K562 (cell line): ENCODE results near the gene RLN1. TPM values are rescaled to one million over a fixed set of nuclear protein-coding genes. Genes with fewer than 3 reads are reported as not detected.

Experiments used
- ATAC-seq: fragments of 200-7000 bp; cut with Tn5 transposase; 3 replicates; pipeline ENCODE4 v1.9.1; 2020; ENCODE audit warnings: moderate library complexity
- BruUV-seq: library from RNA; stranded (reverse); fragments of 400-500 nt; replicated peaks from 2 replicates; lab custom pipeline; 2021; lab: Mats Ljungman, UMichigan
- CTCF ChIA-PET: fragments of 300-600 bp; formaldehyde crosslinking; extraction: SDS; loops from one replicate; lab custom pipeline; 2021; ENCODE audit warnings: low intra/inter-chr PET ratio; lab: Yijun Ruan, JAX
- POLR2A ChIA-PET: fragments of 300-600, 350-650 bp; sonication (Branson Sonifier 250); formaldehyde crosslinking; extraction: SDS; loops from one replicate; lab custom pipeline; 2021; ENCODE audit warnings: antibody characterized with exemption, inconsistent platforms; lab: Yijun Ruan, JAX
- DNase-seq, 4 experiments: peaks; one replicate each; pipeline versions ENCODE4 v3.0.0 to v3.0.0-alpha.2; 2011 to 2018; ENCODE audit warnings: low spot score in 3 of 4, mixed read lengths in 3 of 4; ENCODE audit errors: extremely low read depth in 1 of 4
- FAIRE-seq: peaks from 2 replicates; lab custom pipeline; 2011; peaks lifted over from hg19 to GRCh38; lab: Jason Lieb, UNC
- H2AFZ ChIP-seq: 2 replicates; pipeline ENCODE4 v1.6.0; 2011; ENCODE audit warnings: low read depth, low read length, control low read depth, inconsistent platforms
- H3K27ac ChIP-seq: fragments of 200-600 bp; 3 replicates; pipeline ENCODE4 v1.8.0; 2011; ENCODE audit warnings: low read depth, mild to moderate bottlenecking, control low read depth, inconsistent platforms, low read length, moderate library complexity, mixed read lengths; ENCODE audit errors: extremely low read depth
- H3K27me3 ChIP-seq, 2 experiments: fragments of 300-600 bp in 1 of 2; 2 replicates in 1 of 2; 3 replicates in 1 of 2; pipeline versions ENCODE4 v1.6.0 to v1.8.0; 2011; ENCODE audit warnings: inconsistent platforms in 2 of 2, low read length in 2 of 2, mild to moderate bottlenecking in 1 of 2, mixed read lengths in 1 of 2, moderate library complexity in 1 of 2; ENCODE audit not compliant: control insufficient read depth in 2 of 2, insufficient read depth in 2 of 2
- H3K36me3 ChIP-seq: fragments of 300-600 bp; 3 replicates; pipeline ENCODE4 v1.8.0; 2011; ENCODE audit warnings: mild to moderate bottlenecking, low read length, inconsistent platforms; ENCODE audit not compliant: control insufficient read depth, insufficient read depth
- H3K4me1 ChIP-seq, 2 experiments: fragments of 200-600 bp in 1 of 2; replicated peaks in 1 of 2; 2 replicates in 1 of 2; 3 replicates in 1 of 2; pipeline versions ENCODE4 v1.5.1 to v1.8.0; 2011; ENCODE audit warnings: inconsistent platforms in 2 of 2, low read length in 2 of 2, mild to moderate bottlenecking in 1 of 2, mixed read lengths in 1 of 2, moderate library complexity in 1 of 2; ENCODE audit not compliant: control insufficient read depth in 2 of 2, insufficient read depth in 2 of 2
- H3K4me2 ChIP-seq: 2 replicates; pipeline ENCODE4 v1.6.1; 2011; ENCODE audit warnings: low read length, control low read depth, inconsistent platforms, mixed read lengths; ENCODE audit not compliant: insufficient read depth
- H3K4me3 ChIP-seq: fragments of 200-600 bp; sonication (generic), shearing (Covaris generic); 2 replicates; pipeline ENCODE4 v1.5.1; 2016; ENCODE audit warnings: control low read depth, inconsistent platforms
- H3K79me2 ChIP-seq: fragments of 200-600 bp; 3 replicates; pipeline ENCODE4 v1.8.0; 2011; ENCODE audit warnings: low read length, inconsistent platforms; ENCODE audit not compliant: control insufficient read depth, insufficient read depth
- H3K9ac ChIP-seq, 2 experiments: 2 replicates each; pipeline versions ENCODE4 v1.6.0 to v1.6.1; 2011; ENCODE audit warnings: low read depth in 2 of 2, low read length in 2 of 2, control low read depth in 1 of 2, inconsistent platforms in 1 of 2, mild to moderate bottlenecking in 1 of 2, mixed read lengths in 1 of 2; ENCODE audit not compliant: insufficient read depth in 1 of 2
- H3K9me1 ChIP-seq: one replicate; pipeline ENCODE4 v1.6.0; 2011; ENCODE audit warnings: inconsistent platforms, mild to moderate bottlenecking, low read length, moderate library complexity; ENCODE audit not compliant: control insufficient read depth, insufficient read depth
- H3K9me3 ChIP-seq: replicated peaks from 2 replicates; pipeline ENCODE4 v1.5.1; 2011; ENCODE audit warnings: low read depth, low read length, inconsistent platforms; ENCODE audit not compliant: control insufficient read depth, insufficient read depth
- H4K20me1 ChIP-seq: replicated peaks from 2 replicates; pipeline ENCODE4 v1.6.1; 2011; ENCODE audit warnings: low read length, inconsistent platforms, mixed read lengths; ENCODE audit not compliant: control insufficient read depth, insufficient read depth
- CBX5 ChIP-seq: IDR thresholded peaks from 2 replicates; pipeline ENCODE4 v1.6.1; 2014; ENCODE audit warnings: low read depth, borderline replicate concordance
- ETS2 ChIP-seq: IDR thresholded peaks from 2 replicates; pipeline ENCODE4 v1.6.1; 2016; ENCODE audit warnings: borderline replicate concordance, missing genetic modification characterization, mild to moderate bottlenecking, moderate library complexity, missing compliant biosample characterization; ENCODE audit not compliant: poor library complexity, severe bottlenecking
- GABPB2 ChIP-seq: fragments of 250-450 bp; sonication (Bioruptor Pico); conservative IDR thresholded peaks from 2 replicates; pipeline ENCODE4 v1.5.1; 2021; ENCODE audit warnings: mild to moderate bottlenecking
- GTF2E2 ChIP-seq: fragments of 200-800 bp; sonication (Bioruptor generic); IDR thresholded peaks from 2 replicates; pipeline ENCODE4 v1.6.1; 2016; ENCODE audit warnings: missing genetic modification characterization, missing compliant biosample characterization
- NRF1 ChIP-seq, 2 experiments: fragments of 450-650 bp; IDR thresholded peaks in 1 of 2; conservative IDR thresholded peaks in 1 of 2; 2 replicates each; pipeline ENCODE4 v1.6.1; 2014; ENCODE audit warnings: mild to moderate bottlenecking in 2 of 2
- PML ChIP-seq: IDR thresholded peaks from 2 replicates; pipeline ENCODE4 v1.6.1; 2012; ENCODE audit warnings: low read length, inconsistent platforms
- ZNF121 ChIP-seq: sonication (generic); formaldehyde crosslinking; conservative IDR thresholded peaks from 2 replicates; pipeline ENCODE4 v1.8.0; 2022; ENCODE audit warnings: missing genetic modification reagents
- ZZZ3 ChIP-seq: fragments of 450-650 bp; IDR thresholded peaks from 2 replicates; pipeline ENCODE4 v1.6.1; 2016; ENCODE audit warnings: antibody characterized with exemption, mild to moderate bottlenecking, moderate library complexity
- in situ Hi-C: fragments of 300-500 bp; cut with MboI; formaldehyde crosslinking; loops from 4 replicates; pipeline ENCODE4 v1.15.0; 2018; ENCODE audit warnings: inconsistent platforms, mixed read lengths
- intact Hi-C: fragments of 100-400 bp; cut with micrococcal nuclease; formaldehyde crosslinking; loops from 2 replicates; pipeline ENCODE4 v1.14.2; 2022
- polyA plus RNA-seq, 8 experiments: library from polyadenylated mRNA; depleted of rRNA in 4 of 8; stranded (reverse) in 5 of 8; unstranded in 3 of 8; fragments of >200 nt; fragmentation: Nextera tagmentation in 2 of 8; fragmentation: Illumina TruSeq in 1 of 8; extraction: Ambion mirVana in 2 of 8; extraction: Trizol in 1 of 8; gene quantifications; 2 replicates each; pipeline versions ENCODE4 v1.2.1 to v1.2.3, GENCODE V29; 2011 to 2014; ENCODE audit warnings: inconsistent platforms in 1 of 8, missing spikeins in 1 of 8
- total RNA-seq, 7 experiments: library from RNA; depleted of rRNA in 6 of 7; stranded (reverse); fragments of >200 nt in 6 of 7; fragmentation: Illumina TruSeq in 2 of 7; extraction: Trizol in 2 of 7; gene quantifications; 2 replicates each; pipeline versions ENCODE4 v1.2.1 to v1.2.3, GENCODE V29; 2011 to 2021; ENCODE audit warnings: low replicate concordance in 1 of 7
- TF ChIP-seq, protein P1 (sequence below): fragments of 250-450 bp; sonication (Bioruptor Pico); IDR thresholded peaks from 2 replicates; pipeline ENCODE4 v1.5.0; 2021; ENCODE audit warnings: mild to moderate bottlenecking, moderate library complexity
- TF ChIP-seq, protein P2 (sequence below): fragments of 150-350 bp; conservative IDR thresholded peaks from 2 replicates; pipeline ENCODE4 v1.6.1; 2014; ENCODE audit warnings: low read length

RLN1 gene
- total and polyA plus RNA-seq, 9 of the 15 experiments (the other 6 are each of a cell fraction or from before 2014, with no cell fraction given): not detected

DNA sequence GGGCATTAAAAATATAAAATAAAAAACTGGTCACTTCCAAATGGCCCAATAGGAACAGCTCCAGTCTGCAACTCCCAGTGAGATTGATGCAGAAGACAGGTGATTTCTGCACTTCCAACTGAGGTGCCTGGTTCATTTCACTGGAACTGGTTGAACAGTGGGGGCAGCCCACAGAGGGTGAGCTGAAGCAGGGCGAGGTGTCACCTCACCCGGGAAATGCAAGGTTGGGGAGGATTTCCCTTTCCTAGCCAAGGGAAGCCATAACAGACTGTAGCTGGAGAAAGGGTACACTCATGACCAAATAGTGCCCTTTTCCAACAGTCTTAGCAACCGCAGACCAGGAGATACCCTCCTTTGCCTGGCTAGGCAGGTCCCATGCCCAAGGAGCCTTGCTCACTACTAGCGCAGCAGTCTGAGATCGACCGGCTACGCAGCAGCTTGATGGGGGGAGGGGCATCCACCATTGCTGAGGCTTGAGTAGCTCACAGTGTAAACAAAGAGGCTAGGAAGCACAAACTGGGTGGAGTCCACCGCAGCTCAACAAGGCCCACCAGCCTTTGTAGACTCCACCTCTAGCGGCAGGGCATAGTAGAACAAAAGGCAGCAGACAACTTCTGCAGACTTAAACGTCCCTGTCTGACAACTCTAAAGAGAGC, 12.7 kb downstream of the RLN1 start (continued):
- TF ChIP-seq PML: no peak
- TF ChIP-seq NRF1 (conservative IDR thresholded peaks at IDR 0.05 in 1 of 2, IDR thresholded peaks at IDR 0.05 in 1 of 2): 0 out of 4 replicates have a peak, but pooled peaks of 1 of the 2 experiments have one; percentile 14
- TF ChIP-seq GABPB2 (CRISPR knock-in tag): no peak
- TF ChIP-seq, protein P1, sequence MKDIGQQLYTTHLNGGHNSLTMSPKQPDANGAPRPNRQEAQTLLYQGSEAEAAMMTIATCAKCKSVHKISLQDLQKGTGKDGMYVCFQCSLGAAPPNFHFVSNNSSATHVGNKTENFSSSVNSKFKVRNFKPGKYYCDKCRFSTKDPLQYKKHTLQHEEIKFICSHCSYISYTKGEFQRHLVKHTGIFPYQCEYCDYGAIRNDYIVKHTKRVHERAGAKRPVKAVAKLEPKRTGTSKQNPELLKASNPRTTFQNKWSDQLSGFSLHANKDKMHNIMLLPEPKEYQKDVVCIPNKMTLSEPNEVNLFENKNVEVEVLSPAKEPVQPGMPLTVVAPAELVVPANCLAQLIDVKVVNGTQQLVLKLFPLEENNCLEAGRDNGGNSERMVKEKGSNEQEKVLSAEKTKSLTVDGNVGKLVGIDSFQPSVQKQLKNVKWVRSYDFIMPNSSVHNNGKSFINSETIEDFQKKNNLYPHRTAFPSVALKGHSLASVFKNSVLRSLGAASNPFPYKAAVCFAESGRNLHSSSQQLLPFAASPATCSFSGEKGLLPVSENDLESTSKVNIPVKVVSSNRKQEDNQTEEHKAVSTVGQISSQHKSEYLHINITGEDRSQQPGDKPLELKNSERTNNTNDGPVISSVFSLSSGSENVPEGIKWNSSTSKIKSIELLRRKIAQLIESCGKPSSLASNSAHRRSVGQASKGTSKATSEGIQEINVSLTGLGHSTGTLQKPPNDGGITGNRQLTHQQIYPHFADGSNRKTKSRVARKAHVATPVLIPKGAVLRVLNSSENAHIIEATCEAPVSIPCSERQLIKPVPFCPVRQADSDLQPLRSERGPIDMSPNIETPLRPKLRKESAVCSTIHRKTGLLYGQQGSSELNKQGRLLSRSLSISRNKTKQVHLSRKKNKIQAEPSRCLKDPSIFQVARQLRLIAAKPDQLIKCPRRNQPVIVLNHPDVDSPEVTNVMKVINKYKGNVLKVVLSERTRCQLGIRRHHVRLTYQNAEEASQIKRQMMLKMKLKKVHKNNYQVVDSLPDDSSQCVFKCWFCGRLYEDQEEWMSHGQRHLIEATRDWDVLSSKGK (CRISPR knock-in tag): no peak
- no peak for TF ChIP-seq ZNF121 (CRISPR knock-in tag)

DNA sequence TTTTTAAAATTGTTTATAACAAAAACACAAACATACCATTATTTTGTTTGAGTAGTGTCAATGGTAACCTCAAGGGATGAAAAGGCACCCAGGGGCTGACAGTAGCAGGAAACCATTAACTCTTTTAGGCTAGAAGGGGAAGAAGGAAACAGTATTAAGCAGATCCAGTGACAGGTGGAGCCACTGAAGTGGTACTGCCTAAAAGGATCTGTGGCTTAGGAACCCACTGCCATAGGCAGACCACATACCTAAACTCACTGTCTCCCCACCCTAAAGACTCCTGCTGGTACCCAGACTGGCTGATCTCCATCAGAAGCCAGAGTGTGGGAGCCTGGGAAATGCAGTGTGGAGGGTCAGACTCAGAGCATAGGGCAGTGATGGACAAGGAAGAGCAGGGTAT, 13.5 kb downstream of the RLN1 start:
- Histone ChIP-seq H2AFZ (no peak overlapping the region), H3K27me3 (no peaks in the 10 kb centered on the region), H3K4me1 (no peaks in the 10 kb centered on the region), H3K4me3 (no peak overlapping the region), H3K9me1 (no peaks in the 10 kb centered on the region), H3K79me2 (no peaks in the 10 kb centered on the region), H3K36me3 (no peaks in the 10 kb centered on the region), H3K9ac (no peak overlapping the region), H4K20me1 (no peaks in the 10 kb centered on the region), H3K4me2 (no peak overlapping the region), H3K9me3 (no peaks in the 10 kb centered on the region), H3K27ac (no peak overlapping the region)
- in situ Hi-C loops: no loop called here
- ChIA-PET POLR2A (no interaction called here), CTCF (no interaction called here)
- no TSS peak for BruUV-seq
- no peak for FAIRE-seq
- no peak for ATAC-seq
- intact Hi-C loops: no loop called here
- no peak for DNase-seq
- TF ChIP-seq, protein P2, sequence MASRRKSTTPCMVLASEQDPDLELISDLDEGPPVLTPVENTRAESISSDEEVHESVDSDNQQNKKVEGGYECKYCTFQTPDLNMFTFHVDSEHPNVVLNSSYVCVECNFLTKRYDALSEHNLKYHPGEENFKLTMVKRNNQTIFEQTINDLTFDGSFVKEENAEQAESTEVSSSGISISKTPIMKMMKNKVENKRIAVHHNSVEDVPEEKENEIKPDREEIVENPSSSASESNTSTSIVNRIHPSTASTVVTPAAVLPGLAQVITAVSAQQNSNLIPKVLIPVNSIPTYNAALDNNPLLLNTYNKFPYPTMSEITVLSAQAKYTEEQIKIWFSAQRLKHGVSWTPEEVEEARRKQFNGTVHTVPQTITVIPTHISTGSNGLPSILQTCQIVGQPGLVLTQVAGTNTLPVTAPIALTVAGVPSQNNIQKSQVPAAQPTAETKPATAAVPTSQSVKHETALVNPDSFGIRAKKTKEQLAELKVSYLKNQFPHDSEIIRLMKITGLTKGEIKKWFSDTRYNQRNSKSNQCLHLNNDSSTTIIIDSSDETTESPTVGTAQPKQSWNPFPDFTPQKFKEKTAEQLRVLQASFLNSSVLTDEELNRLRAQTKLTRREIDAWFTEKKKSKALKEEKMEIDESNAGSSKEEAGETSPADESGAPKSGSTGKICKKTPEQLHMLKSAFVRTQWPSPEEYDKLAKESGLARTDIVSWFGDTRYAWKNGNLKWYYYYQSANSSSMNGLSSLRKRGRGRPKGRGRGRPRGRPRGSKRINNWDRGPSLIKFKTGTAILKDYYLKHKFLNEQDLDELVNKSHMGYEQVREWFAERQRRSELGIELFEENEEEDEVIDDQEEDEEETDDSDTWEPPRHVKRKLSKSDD: no peak
- TF ChIP-seq GTF2E2 (no peak), ZZZ3 (no peak), CBX5 (no peak), ETS2 (tag) (no peak)
